Activated CD4-positive, alpha-beta T cell treated with anti-CD3 and anti-CD28 coated beads for 1 hour (primary cell): ENCODE data around the gene PTH1R.

ENCODE experiments used
- DNase-seq: peaks from one replicate; pipeline ENCODE4 v3.0.0-alpha.2; 2020

Gene PTH1R

GRCh38 chr3:46877406-46878125, at the start of gene PTH1R:
TSS of gene PTH1R (plus strand) at chr3:46877721. CDS start at chr3:46883560, 5,839 bp downstream.
- no peak for DNase-seq

GRCh38 chr3:46829699-46830208, 47.8 kb upstream of the PTH1R start:
- DNase-seq: no peak

DNA sequence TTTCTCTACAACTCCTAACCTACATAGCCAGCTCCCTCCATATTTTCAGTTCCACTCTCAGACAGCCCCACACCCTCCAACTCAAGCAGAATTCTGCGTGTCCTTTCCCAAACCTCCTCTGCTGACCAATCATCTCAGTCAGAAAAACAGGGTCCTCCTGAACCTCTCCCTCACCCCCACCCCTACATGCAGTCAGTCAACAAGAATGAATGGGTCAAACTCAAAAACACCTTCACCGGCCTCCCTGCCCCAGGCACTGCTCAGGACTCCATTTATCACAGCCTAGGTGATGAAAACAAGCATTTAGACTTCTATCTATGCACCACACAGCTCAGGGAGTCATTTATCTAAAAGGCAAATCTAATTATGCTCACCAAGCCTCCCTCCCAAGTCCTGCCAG, 46.7 kb upstream of the PTH1R start:
- DNase-seq: no peak

GRCh38 chr3:46831316-46831715, 46.2 kb upstream of the PTH1R start:
- no peak for DNase-seq

DNA sequence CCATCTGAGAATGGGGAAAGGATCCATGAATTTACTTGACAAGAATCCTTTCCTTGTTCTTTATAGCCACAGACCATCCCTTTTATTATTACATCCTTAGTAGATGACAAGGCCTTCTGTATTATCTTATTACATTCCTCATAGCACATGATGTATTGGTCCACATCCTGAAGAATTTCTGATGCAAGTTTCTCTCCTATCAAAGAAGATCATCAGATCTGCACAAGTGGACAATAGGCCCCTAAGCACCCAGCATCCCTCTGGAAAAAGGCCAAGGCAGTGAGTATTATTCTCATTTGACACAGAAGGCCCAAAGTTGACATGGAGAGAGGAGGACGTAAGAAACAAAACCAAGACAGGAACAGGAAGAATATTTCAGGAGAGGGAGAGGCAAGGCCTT, 45.7 kb upstream of the PTH1R start:
- DNase-seq: no peak

- no peak for DNase-seq
These were observed 43.9 kb upstream of the PTH1R start for GRCh38 chr3:46833346-46834300.

GRCh38 chr3:46835054-46835453, 42.5 kb upstream of the PTH1R start:
- no peak for DNase-seq

- no peak for DNase-seq
These were observed 42.0 kb upstream of the PTH1R start for GRCh38 chr3:46835491-46835890.

DNA sequence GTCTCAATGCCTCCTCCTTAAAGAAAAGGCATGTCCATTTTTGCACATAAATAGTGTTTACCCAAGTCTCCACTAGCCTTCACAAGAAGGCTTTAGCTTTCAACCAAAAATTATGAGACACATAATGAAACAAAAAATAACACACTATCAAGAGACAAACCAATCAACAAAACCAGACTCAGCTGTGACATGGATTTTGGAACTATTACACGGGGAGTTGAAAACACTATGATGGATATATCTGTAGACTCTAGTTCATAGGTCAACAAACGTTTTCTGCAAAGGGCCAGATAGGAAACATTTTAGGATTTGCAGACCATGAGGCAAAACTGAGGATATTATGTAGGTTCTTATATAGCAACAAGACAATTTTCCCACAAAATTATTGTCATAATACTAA, 39.2 kb upstream of the PTH1R start:
- no peak for DNase-seq

DNA sequence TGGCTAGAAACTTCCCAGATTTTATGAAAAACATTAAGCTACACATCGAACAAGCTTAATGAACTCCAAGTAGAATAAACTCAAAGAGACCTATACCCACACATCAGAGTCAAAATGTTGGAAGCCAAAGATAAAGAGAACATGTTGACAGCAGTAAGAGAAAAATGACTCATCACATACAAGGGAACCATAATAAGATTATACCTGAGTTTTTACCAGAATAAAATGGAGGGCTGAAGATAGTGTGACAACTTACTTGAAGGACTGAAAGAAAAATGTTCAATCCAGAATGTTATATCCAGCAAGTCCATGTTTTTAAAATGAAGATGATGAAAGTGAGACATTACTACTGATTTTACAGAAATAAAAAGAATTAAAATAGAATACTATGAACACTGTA, 37.0 kb upstream of the PTH1R start:
- DNase-seq: no peak

GRCh38 chr3:46843508-46843907, 34.0 kb upstream of the PTH1R start:
- no peak for DNase-seq

GRCh38 chr3:46844397-46844796, 33.1 kb upstream of the PTH1R start:
- no peak for DNase-seq

DNA sequence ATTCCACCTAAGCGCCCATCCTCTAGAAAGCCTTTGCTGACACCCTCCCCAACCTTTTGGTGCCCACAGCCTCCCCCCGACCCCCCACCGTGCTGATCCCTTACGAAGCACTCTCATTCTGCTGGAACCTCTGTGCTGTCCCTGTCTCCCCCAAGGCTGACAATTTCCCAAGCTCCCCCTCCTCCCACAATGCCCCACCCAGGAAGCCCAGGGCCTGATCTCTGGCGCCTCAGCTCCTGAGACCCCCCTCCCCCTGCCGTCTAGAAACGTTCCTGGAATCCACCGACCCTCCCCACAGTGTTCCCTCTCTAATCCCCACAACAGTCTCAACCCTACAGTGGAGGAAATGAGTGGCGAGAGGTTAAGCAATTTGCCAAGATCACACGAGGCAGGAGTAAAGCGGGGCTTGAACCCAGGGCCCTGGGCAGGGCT, 32.6 kb upstream of the PTH1R start:
- no peak for DNase-seq

- no peak for DNase-seq
These were observed 32.1 kb upstream of the PTH1R start for GRCh38 chr3:46845397-46845859.

DNA sequence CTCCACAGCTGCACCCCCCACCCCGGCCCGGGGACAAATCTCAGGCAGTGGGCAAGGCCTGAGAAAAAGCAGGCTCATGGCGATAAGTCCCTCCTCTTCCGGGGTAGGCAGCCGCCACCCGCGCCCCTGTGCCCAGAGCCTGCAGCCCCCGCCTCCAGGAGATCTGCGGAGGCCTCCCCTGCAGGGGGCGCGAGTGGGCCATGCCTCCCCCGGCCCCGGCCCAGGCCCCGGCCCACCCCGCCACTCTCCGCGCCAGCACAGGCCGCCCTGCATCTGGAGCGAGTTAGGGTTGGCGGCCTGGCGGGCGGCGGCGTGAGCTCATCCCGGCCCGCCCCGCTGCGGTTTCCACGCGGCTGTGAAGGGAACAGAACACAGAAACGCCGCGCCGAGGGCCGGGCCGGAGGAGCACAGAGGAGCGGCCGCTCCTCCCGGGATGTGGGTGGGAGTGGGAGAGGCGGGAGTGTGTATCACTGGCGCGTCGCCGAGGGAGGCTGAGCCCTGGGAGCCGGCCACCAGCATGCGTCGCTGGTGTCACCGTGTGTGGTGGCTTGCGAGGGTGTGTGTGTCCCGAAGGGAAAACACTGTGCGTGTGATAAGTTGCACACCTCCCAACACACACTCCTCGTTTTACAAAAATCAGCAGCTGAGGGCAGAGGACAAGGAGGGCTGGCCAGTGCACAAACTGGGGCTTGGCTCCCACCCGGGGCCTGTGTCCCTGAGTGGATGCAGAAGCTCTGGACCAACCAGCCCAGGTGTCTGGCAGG, 31.5 kb upstream of the PTH1R start:
- peak; percentile 57 for DNase-seq

DNA sequence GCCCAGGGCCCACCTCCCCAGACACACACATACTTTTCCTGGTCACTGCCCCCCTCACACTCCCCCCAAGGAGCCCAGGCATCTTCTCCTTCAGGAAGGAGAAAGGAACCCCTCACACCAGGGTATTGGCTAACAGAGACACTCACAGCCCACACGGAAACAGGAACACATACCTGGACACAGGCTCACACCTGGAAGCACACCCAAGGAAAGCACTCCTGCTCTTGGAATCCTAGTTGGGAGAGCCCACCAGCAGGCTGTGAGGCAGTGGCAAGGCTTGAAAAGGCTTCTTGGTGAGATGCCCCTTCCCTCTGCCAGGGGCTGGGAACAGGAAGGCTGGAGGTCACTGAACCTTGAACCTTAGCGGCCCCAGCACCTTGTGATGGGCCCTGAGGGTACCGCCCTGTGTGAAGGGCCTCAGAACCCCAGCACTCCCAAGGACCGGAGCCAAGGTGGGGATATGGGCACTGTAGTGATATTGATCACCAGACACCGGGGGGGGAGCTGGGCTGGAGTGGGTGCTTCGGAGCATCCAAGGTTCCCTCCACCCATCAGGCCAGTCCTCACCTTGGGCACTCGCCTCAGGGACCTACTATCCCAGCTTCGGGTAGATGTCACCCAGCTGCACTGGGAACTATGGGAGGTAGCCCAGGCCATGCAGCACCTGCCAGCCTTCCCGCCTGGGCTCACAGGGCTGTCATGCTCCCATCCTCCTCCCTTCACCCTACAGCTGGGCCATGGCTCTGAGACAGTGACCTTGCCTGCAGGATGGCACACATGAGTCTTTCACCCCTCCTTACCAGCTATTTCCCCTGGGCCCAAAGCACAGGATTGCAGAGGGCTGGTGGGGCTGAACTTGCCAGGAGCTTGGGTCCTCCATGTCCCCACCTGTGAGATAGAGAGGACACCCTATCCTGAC, 30.6 kb upstream of the PTH1R start:
- DNase-seq: no peak

DNA sequence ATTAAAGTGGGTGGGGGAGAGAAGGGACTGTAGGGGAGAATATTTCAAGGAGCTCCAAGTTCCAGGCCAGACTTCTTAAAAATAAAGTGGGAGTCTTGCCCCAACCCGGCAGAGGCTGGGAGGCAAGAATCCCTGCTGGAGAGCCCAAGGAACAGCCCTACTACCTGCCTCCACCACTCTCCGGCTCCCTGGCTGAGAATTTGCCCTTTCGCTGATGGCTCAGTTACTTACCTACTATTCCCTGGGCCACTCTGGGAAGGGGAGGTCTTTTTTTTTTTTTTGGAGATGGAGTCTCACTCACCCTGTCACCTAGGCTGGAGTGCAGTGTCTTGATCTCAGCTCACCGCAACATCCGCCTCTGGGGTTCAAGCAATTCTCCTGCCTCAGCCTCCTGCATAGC, 29.8 kb upstream of the PTH1R start:
- DNase-seq: no peak

DNA sequence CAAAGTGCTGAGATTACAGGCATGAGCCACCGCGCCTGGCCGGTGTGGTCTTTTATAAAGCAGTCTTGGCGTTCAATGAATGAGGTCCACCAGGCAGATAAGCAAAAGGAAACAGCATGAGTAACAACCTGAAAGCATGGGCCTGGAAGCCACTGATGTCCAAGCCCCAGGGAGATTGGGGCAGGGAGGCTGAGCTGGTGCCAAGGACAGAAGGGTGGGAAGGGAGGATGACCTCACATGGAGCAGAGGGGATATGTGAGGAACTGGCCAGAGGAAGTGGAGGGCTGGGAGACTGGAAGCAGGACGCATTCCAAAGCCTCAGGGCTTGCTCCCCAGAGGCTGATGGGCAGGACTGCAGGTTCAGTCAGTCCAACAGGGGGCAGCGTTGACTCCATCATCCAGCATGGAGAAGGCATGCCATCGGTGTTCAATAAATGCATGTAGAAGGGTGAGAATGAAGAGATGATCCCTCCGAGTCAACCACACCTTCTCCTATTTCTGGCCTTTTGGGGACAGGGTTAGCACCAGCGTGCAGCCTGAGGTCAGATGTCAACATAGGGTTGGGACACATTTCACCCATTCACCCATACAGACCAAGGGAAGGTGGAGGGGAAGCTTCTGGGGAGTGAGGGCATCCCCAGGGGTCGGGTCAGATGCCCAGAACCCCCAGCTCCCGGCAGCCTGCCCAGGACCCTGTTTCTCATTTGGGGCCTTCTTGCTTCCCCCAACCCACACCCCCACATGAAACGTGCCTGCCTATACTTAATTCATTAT, 29.1 kb upstream of the PTH1R start:
- DNase-seq: peak; percentile 7

DNA sequence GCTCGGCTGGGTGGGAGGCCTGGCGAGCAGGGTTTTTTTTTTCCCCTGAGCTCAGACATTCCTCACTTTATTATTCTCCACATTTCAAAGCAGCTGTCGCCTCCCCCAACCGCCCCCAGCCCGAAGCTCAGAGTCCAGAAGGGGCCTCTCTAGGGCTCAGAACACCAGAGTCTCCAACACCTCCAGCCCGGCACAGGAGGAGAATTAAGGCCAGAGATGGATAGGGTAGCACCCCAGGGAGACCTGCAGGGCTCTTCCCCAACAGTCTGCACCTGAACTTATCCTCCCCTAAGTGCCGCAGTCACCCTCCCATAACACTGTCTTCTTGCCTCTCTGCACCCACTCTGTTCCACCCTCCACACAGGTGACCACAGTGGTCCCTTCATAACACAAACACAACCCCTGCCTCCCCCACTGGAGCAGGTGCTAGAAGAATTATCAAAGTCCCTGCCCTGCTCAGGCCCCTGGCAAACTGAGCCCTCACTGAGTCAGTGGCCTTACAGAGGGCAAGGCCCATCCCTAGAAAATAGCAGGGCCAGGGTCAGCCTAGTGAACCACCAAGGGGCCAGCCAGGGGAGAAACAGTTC, 28.4 kb upstream of the PTH1R start:
- DNase-seq: no peak

- DNase-seq: peak; percentile 2
These were observed 27.6 kb upstream of the PTH1R start for GRCh38 chr3:46849686-46850467.
